ENCODE measurements around the gene HBP1. TPM values are rescaled to one million over a fixed set of nuclear protein-coding genes. Genes with fewer than 3 reads are reported as not detected.

The HBP1 gene
- total RNA-seq, 1 experiment from 2014 or later, result 31.0 TPM

- no peak for DNase-seq (ENCODE audit: low spot score)
- H3K27me3 Mint-ChIP-seq (ENCODE audit: low read depth), result no peaks in the 10 kb centered on the region
- H3K27ac Mint-ChIP-seq, result no peak overlapping the region
- POLR2A ChIA-PET, result no interaction called here
- no peak for ATAC-seq
- TF ChIP-seq MLX (CRISPR knock-in tag; IDR thresholded peaks at IDR 0.05), result no peak
- TF ChIP-seq MXD4 (CRISPR knock-in tag; IDR thresholded peaks at IDR 0.05; ENCODE audit: borderline replicate concordance), result no peak
- no peak for TF ChIP-seq FOXJ3 (CRISPR knock-in tag; IDR thresholded peaks at IDR 0.05; ENCODE audit: borderline replicate concordance)
- no peak for TF ChIP-seq RORB (CRISPR knock-in tag; IDR thresholded peaks at IDR 0.05)
- no peak for TF ChIP-seq ZNF416 (CRISPR knock-in tag; IDR thresholded peaks at IDR 0.05)
- no peak for TF ChIP-seq JAZF1 (CRISPR knock-in tag; IDR thresholded peaks at IDR 0.05)
- no peak for TF ChIP-seq HMGXB4 (CRISPR knock-in tag; IDR thresholded peaks at IDR 0.05)
- TF ChIP-seq SOX15 (CRISPR knock-in tag; IDR thresholded peaks at IDR 0.05), result no peak
- no peak for TF ChIP-seq NR2C2 (CRISPR knock-in tag; IDR thresholded peaks at IDR 0.05)
- TF ChIP-seq ATF1 (CRISPR knock-in tag; IDR thresholded peaks at IDR 0.05), result no peak
- no peak for TF ChIP-seq HMGA2 (CRISPR knock-in tag; IDR thresholded peaks at IDR 0.05)
- no peak for TF ChIP-seq ZNF671 (CRISPR knock-in tag; IDR thresholded peaks at IDR 0.05)
- no peak for TF ChIP-seq ETV6 (CRISPR knock-in tag; IDR thresholded peaks at IDR 0.05)
- TF ChIP-seq SMAD3 (CRISPR knock-in tag; IDR thresholded peaks at IDR 0.05; ENCODE audit: borderline replicate concordance), result no peak
- TF ChIP-seq MAX (CRISPR knock-in tag; IDR thresholded peaks at IDR 0.05), result no peak
- TF ChIP-seq NR1H2 (CRISPR knock-in tag; IDR thresholded peaks at IDR 0.05), result no peak
- no peak for TF ChIP-seq ERG (CRISPR knock-in tag; IDR thresholded peaks at IDR 0.05)
- TF ChIP-seq ZMAT4 (CRISPR knock-in tag; IDR thresholded peaks at IDR 0.05), result no peak
- TF ChIP-seq STAT6 (CRISPR knock-in tag; conservative IDR thresholded peaks at IDR 0.05; ENCODE audit: low read depth), result no peak
- CTCF ChIA-PET, result no interaction called here
- H3K4me1 Mint-ChIP-seq, result peaks cover 3% of the 10 kb centered on the region
- peaks cover 8% of the 10 kb centered on the region; the same call in 1 of the 2 replicates for H3K36me3 Mint-ChIP-seq
- H3K9me3 Mint-ChIP-seq, result peaks cover 5% of the 10 kb centered on the region
- no peak overlapping the region for H3K4me3 Mint-ChIP-seq
These were observed 8.4 kb upstream of the HBP1 start for GRCh38 chr7:107160389-107160788.

GRCh38 chr7:107161415-107161814 lies 7.4 kb upstream of the HBP1 start:
- ATAC-seq (no peak), DNase-seq (ENCODE audit: low spot score) (no peak)
- Mint-ChIP-seq H3K9me3 (no peaks in the 10 kb centered on the region), H3K27ac (no peak overlapping the region), H3K4me3 (no peak overlapping the region), H3K4me1 (peaks cover 14% of the 10 kb centered on the region), H3K27me3 (ENCODE audit: low read depth) (no peaks in the 10 kb centered on the region), H3K36me3 (0 out of 2 replicates have a peak, but pooled peaks cover 3% of the 10 kb centered on the region)
- CTCF ChIA-PET, result no interaction called here
- POLR2A ChIA-PET, result interaction anchor here (0.6 kb wide), 1 partner anchor 45 kb away, joined by 3 read pairs; no protein-coding TSS in a partner anchor
- no peak for TF ChIP-seq HMGXB4 (CRISPR knock-in tag; IDR thresholded peaks at IDR 0.05)
- no peak for TF ChIP-seq TP53 (CRISPR knock-in tag; IDR thresholded peaks at IDR 0.05)
- TF ChIP-seq FOXP4 (CRISPR knock-in tag; IDR thresholded peaks at IDR 0.05), result no peak
- no peak for TF ChIP-seq CDX4 (CRISPR knock-in tag; IDR thresholded peaks at IDR 0.05; ENCODE audit: borderline replicate concordance)
- TF ChIP-seq USF1 (CRISPR knock-in tag; IDR thresholded peaks at IDR 0.05), result no peak
- TF ChIP-seq FOXP1 (CRISPR knock-in tag; IDR thresholded peaks at IDR 0.05; ENCODE audit: borderline replicate concordance), result no peak
